Smooth muscle cell (in vitro differentiated cells): ENCODE results near the gene CNTNAP2. TPM values are rescaled to one million over a fixed set of nuclear protein-coding genes. Genes with fewer than 3 reads are reported as not detected.

Experiments
- DNase-seq: peaks from one replicate; lab custom pipeline; 2025; ENCODE audit not compliant: unreplicated experiment; lab: John Stamatoyannopoulos, UW
- H2AFZ ChIP-seq: fragments of 200-600 bp; sonication (generic); 2 replicates; pipeline ENCODE4 v1.6.0; 2016; ENCODE audit warnings: antibody characterized with exemption, low read depth, mild to moderate bottlenecking
- H3F3A ChIP-seq: fragments of 200-600 bp; sonication (generic); 2 replicates; pipeline ENCODE4 v1.6.0; 2017; ENCODE audit warnings: antibody characterized with exemption, low read depth
- H3K27ac ChIP-seq: fragments of 200-600 bp; sonication (generic); 2 replicates; pipeline ENCODE4 v1.5.1; 2016; ENCODE audit warnings: low read depth, mild to moderate bottlenecking
- H3K27me3 ChIP-seq: fragments of 200-600 bp; sonication (generic); 2 replicates; pipeline ENCODE4 v1.6.1; 2016; ENCODE audit warnings: low read depth, mild to moderate bottlenecking
- H3K36me3 ChIP-seq: fragments of 200-600 bp; sonication (generic); 2 replicates; pipeline ENCODE4 v1.5.1; 2016; ENCODE audit warnings: low read depth
- H3K4me1 ChIP-seq: fragments of 200-600 bp; sonication (generic); 2 replicates; pipeline ENCODE4 v1.5.1; 2016; ENCODE audit warnings: low read depth
- H3K4me2 ChIP-seq: fragments of 200-600 bp; sonication (generic); 2 replicates; pipeline ENCODE4 v1.6.0; 2016; ENCODE audit warnings: mild to moderate bottlenecking
- H3K4me3 ChIP-seq: fragments of 200-600 bp; sonication (generic); 2 replicates; pipeline ENCODE4 v1.5.1; 2016; ENCODE audit warnings: mild to moderate bottlenecking
- H3K79me2 ChIP-seq: fragments of 200-600 bp; sonication (generic); 2 replicates; pipeline ENCODE4 v1.6.0; 2016; ENCODE audit warnings: low read depth, mild to moderate bottlenecking
- H3K9ac ChIP-seq: fragments of 200-600 bp; sonication (generic); 2 replicates; pipeline ENCODE4 v1.6.0; 2016; ENCODE audit warnings: low read depth
- H3K9me3 ChIP-seq: fragments of 200-600 bp; sonication (generic); replicated peaks from 2 replicates; pipeline ENCODE4 v1.5.1; 2016; ENCODE audit warnings: low read depth
- H4K20me1 ChIP-seq: fragments of 200-600 bp; sonication (generic); 2 replicates; pipeline ENCODE4 v1.6.0; 2016; ENCODE audit warnings: low read depth
- CTCF ChIP-seq: fragments of 200-600 bp; sonication (generic); IDR thresholded peaks from 2 replicates; pipeline ENCODE4 v1.5.1; 2017; ENCODE audit warnings: borderline replicate concordance, mild to moderate bottlenecking, antibody characterized with exemption; ENCODE audit not compliant: insufficient read depth, poor library complexity, severe bottlenecking
- WGBS: methylation state at CpG from one replicate; pipeline ENCODE4 v1.1.7; 2016; ENCODE audit warnings: low lambda C conversion rate; 5-methylcytosine and 5-hydroxymethylcytosine counted together
- polyA plus RNA-seq: library from polyadenylated mRNA; unstranded; fragments of >200 nt; fragmentation: Nextera tagmentation; extraction: Ambion mirVana; gene quantifications from 2 replicates; pipeline ENCODE4 v1.2.1, GENCODE V29; 2016
- total RNA-seq: library from RNA; depleted of rRNA; stranded (reverse); fragments of >200 nt; gene quantifications from 2 replicates; pipeline ENCODE4 v1.2.3, GENCODE V29; 2014

CNTNAP2 gene
- total and polyA plus RNA-seq, 2 experiments from 2014 or later: 1.7 to 9.0 TPM

GRCh38 chr7:147196481-147196880 lies 1079.9 kb downstream of the CNTNAP2 start:
- Histone ChIP-seq H3K4me3 (no peak overlapping the region), H4K20me1 (no peaks in the 10 kb centered on the region), H3K27me3 (no peaks in the 10 kb centered on the region), H3K27ac (no peak overlapping the region), H3F3A (no peaks in the 10 kb centered on the region), H2AFZ (no peak overlapping the region), H3K9ac (no peak overlapping the region), H3K9me3 (no peaks in the 10 kb centered on the region), H3K4me1 (no peaks in the 10 kb centered on the region), H3K79me2 (no peaks in the 10 kb centered on the region), H3K36me3 (no peaks in the 10 kb centered on the region), H3K4me2 (no peak overlapping the region)
- no peak for TF ChIP-seq CTCF
- DNase-seq: no peak
- 96% methylated on average over 5 of the region's 5 CpGs for WGBS

- Histone ChIP-seq H3K4me2 (no peak overlapping the region), H3F3A (no peaks in the 10 kb centered on the region), H4K20me1 (no peaks in the 10 kb centered on the region), H3K27ac (no peak overlapping the region), H2AFZ (no peak overlapping the region), H3K79me2 (no peaks in the 10 kb centered on the region), H3K9me3 (no peaks in the 10 kb centered on the region), H3K4me3 (no peak overlapping the region), H3K4me1 (no peaks in the 10 kb centered on the region), H3K9ac (no peak overlapping the region), H3K36me3 (no peaks in the 10 kb centered on the region), H3K27me3 (no peaks in the 10 kb centered on the region)
- DNase-seq: no peak
- no peak for TF ChIP-seq CTCF
- 97% methylated on average over 7 of the region's 7 CpGs for WGBS
These were observed 1080.4 kb downstream of the CNTNAP2 start for GRCh38 chr7:147197006-147197405.

- Histone ChIP-seq H3K27ac (no peak overlapping the region), H3K27me3 (no peaks in the 10 kb centered on the region), H2AFZ (no peak overlapping the region), H3K4me2 (no peak overlapping the region), H3K36me3 (no peaks in the 10 kb centered on the region), H4K20me1 (no peaks in the 10 kb centered on the region), H3K79me2 (no peaks in the 10 kb centered on the region), H3K4me1 (no peaks in the 10 kb centered on the region), H3K4me3 (no peak overlapping the region), H3F3A (no peaks in the 10 kb centered on the region), H3K9me3 (no peaks in the 10 kb centered on the region), H3K9ac (no peak overlapping the region)
- 96% methylated on average over 1 of the region's 1 CpG for WGBS
- DNase-seq: no peak
- TF ChIP-seq CTCF: no peak
These were observed 1083.3 kb downstream of the CNTNAP2 start for GRCh38 chr7:147199868-147200267.

GRCh38 chr7:147207988-147208387 lies 1091.4 kb downstream of the CNTNAP2 start:
- no peak for DNase-seq
- Histone ChIP-seq H3K4me2 (no peak overlapping the region), H4K20me1 (no peaks in the 10 kb centered on the region), H3K79me2 (no peaks in the 10 kb centered on the region), H3K9me3 (no peaks in the 10 kb centered on the region), H3K36me3 (no peaks in the 10 kb centered on the region), H3K9ac (no peak overlapping the region), H3K27me3 (no peaks in the 10 kb centered on the region), H2AFZ (no peak overlapping the region), H3K27ac (no peak overlapping the region), H3F3A (no peaks in the 10 kb centered on the region), H3K4me3 (no peak overlapping the region), H3K4me1 (no peaks in the 10 kb centered on the region)
- TF ChIP-seq CTCF: no peak
- 95% methylated on average over 1 of the region's 1 CpG for WGBS
